HG03457 (cell line): ENCODE data around the gene NFKB1.
A peak's percentile ranks its signal among the peaks of the same experiment; 100 is the strongest.
"Not testable (repeated sequence)": the region's sequence is repeated elsewhere in the genome, so short reads cannot be mapped to it uniquely, and the experiment has no call there.

Experiments used
- ATAC-seq: cut with Tn5 transposase; IDR thresholded peaks from one replicate; pipeline ENCODE4 v1.9.1; 2021; ENCODE audit warnings: moderate number of reproducible peaks; ENCODE audit not compliant: unreplicated experiment

The NFKB1 gene

GRCh38 chr4:102564399-102565059 lies 63.4 kb downstream of the NFKB1 start:
- ATAC-seq: peak; percentile 80

GRCh38 chr4:102565696-102566095 lies 64.5 kb downstream of the NFKB1 start:
- no peak for ATAC-seq

GRCh38 chr4:102566426-102566825 lies 65.3 kb downstream of the NFKB1 start:
- no peak for ATAC-seq

GRCh38 chr4:102567427-102567826 lies 66.3 kb downstream of the NFKB1 start:
- ATAC-seq: no peak

- no peak for ATAC-seq
Measured at GRCh38 chr4:102569200-102569599, 68.0 kb downstream of the NFKB1 start.

GRCh38 chr4:102570211-102570610 lies 69.1 kb downstream of the NFKB1 start:
- not testable (repeated sequence) for ATAC-seq

- no peak for ATAC-seq
Measured at GRCh38 chr4:102572452-102572851, 71.3 kb downstream of the NFKB1 start.

- no peak for ATAC-seq
Measured at GRCh38 chr4:102574317-102574716, 73.2 kb downstream of the NFKB1 start.

- ATAC-seq: no peak
Measured at GRCh38 chr4:102575369-102576129, 74.4 kb downstream of the NFKB1 start.

- ATAC-seq: no peak
Measured at GRCh38 chr4:102578270-102578669, 77.1 kb downstream of the NFKB1 start.

GRCh38 chr4:102578819-102579218 lies 77.7 kb downstream of the NFKB1 start:
- ATAC-seq: no peak

- no peak for ATAC-seq
Measured at GRCh38 chr4:102579794-102580462, 78.8 kb downstream of the NFKB1 start.

- ATAC-seq: no peak
Measured at GRCh38 chr4:102580463-102580842, 79.3 kb downstream of the NFKB1 start.

- ATAC-seq: no peak
Measured at GRCh38 chr4:102584091-102584490, 82.9 kb downstream of the NFKB1 start.

GRCh38 chr4:102585329-102585728 lies 84.2 kb downstream of the NFKB1 start:
- ATAC-seq: no peak

- no peak for ATAC-seq
Measured at GRCh38 chr4:102586002-102586643, 85.0 kb downstream of the NFKB1 start.

- ATAC-seq: no peak
Measured at GRCh38 chr4:102586644-102587021, 85.5 kb downstream of the NFKB1 start.

GRCh38 chr4:102589743-102590142 lies 88.6 kb downstream of the NFKB1 start:
- ATAC-seq: no peak

GRCh38 chr4:102592256-102592655 lies 91.1 kb downstream of the NFKB1 start:
- ATAC-seq: no peak

GRCh38 chr4:102593147-102593546 lies 92.0 kb downstream of the NFKB1 start:
- ATAC-seq: no peak

- no peak for ATAC-seq
Measured at GRCh38 chr4:102594000-102594399, 92.8 kb downstream of the NFKB1 start.

GRCh38 chr4:102596532-102596931 lies 95.4 kb downstream of the NFKB1 start:
- ATAC-seq: no peak
